RPMI8226 (cell line): ENCODE results near the gene ZNF350.
"Not testable (repeated sequence)": the region's sequence is repeated elsewhere in the genome, so short reads cannot be mapped to it uniquely, and the experiment has no call there.

Experiments used
- DNase-seq: peaks from one replicate; pipeline ENCODE4 v3.0.0-alpha.2; 2015

The ZNF350 gene

DNA sequence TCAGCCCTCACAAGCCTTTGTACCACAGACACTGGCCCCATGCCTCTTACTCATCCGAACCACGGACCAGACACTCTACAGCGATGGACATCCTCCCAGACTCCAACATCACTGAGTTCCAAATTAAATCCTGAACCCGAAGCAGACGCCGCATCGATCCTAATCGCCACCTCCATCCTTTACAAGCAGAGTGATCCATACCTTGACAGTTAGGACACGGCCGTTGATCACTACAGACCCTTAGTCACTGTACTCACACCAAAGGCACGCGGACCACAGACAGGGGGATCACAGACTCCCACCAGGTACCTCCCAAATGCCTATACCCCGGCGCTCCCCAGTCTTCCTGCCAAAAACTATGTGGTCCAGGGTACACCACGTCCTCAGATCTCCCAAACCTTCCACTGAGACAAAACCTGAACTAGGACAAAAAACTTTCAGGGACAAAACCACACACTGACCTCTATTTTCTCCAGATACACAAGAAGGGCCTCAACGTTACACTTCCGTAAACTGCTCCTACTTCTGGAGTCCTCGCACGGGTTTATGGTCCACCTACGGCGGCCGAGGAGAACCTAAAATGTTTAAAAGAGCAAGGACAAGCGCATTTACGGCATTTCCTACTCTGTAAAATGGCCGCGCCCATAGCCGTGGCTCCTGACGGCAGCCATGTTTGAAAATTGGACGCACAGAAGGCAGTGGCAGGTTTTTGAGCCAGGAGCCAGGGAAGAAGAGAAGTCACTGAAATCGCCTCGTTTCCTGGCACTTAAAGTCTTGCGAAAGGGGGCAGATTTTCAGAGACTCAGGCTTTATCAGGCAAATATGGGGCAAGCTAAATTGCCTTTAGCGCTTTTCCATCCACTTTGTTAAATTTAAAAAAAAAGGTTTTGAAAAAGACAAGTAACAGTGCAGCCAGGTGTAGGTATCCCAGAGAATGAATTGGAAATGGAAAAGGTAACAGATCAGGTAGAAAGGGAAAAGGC lies at the start of gene ZNF350:
Gene ZNF350 (minus strand): TSS at position 532 of the 983 bp plus-strand sequence. CDS start 12,480 bp downstream, outside the sequence.
- peak; percentile 95 for DNase-seq

DNA sequence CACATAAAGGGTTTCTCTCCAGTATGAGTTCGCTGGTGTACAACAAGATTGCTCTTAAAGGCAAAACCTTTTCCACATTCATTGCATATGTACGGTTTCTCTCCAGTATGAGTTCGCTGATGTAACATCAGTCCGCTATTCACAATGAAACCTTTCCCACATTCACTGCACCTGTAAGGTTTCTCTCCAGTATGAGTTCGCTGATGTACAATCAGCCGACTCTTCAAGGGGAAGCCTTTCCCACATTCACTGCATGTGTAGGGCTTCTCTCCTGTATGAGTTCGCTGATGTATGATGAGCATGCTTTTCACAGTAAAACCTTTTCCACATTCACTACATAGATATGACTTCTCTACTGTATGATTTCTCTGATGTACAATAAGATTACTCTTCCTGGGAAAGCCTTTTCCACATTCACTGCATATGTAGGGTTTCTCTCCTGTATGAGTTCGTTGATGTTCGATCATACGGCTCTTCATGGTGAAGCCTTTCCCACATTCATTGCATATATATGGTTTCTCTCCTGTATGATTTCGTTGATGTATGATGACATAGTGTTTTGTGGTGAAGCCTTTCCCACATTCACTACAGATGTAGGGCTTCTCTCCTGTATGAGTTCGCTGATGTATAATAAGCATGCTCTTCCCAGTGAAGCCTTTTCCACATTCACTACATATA lies 47.5 kb upstream of the ZNF350 start:
- DNase-seq = no peak

DNA sequence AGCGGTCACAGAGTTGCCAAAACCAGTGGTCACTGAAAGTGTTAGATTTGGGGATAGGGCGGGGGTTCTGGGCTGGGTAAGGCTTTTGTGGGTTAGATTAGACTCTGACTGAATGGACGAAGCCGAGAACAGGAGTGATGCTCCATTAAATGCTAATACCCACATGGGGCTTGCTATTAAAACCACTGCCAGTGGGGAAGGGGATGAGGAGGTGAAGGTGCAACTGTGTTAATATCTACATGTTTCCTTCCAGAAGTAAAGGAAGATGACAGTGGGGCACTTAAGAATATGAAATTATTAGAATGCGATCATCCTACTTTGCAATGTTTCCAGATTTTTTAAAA lies 42.1 kb upstream of the ZNF350 start:
- no peak for DNase-seq

DNA sequence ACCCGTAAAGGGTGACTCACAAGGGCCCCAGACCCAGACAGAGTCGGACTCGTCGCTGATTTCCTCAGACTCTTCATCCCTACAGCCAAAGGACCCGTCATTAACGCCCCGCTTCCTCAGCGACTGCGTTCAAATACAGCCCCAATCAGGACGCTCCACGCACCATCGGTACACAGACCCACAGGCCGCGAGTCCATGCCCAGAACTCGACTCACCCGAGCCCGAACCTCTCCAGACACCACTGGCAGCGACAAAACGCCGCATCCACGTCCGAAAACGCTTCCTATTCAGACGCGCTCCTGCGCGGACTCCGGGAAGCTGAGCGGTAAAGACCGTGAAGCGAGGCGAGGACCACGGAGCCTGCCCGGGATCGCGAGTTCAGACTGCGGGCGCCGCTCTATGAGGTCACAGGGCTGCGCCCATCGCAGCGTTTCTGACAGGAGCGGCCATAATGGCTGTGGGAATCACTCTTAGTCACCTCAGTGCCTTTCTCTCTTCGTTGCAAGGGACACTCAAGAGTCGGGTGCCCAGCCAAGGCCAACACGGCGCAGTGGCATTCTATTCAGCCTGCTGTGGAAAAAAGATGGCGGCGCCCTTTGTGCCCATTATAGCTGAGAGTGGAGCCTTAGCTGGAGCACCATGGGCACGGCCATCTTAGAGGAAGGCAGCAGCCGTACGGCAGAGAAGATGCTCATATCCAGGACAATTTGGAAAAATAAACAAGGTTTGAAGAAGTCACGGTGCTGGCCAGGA lies 41.6 kb upstream of the ZNF350 start, which contains the start of gene ZNF614:
Gene ZNF614 (minus strand): TSS at position 353 of the 753 bp plus-strand sequence. CDS start 2,634 bp downstream, outside the sequence.
- peak; percentile 88 for DNase-seq

DNA sequence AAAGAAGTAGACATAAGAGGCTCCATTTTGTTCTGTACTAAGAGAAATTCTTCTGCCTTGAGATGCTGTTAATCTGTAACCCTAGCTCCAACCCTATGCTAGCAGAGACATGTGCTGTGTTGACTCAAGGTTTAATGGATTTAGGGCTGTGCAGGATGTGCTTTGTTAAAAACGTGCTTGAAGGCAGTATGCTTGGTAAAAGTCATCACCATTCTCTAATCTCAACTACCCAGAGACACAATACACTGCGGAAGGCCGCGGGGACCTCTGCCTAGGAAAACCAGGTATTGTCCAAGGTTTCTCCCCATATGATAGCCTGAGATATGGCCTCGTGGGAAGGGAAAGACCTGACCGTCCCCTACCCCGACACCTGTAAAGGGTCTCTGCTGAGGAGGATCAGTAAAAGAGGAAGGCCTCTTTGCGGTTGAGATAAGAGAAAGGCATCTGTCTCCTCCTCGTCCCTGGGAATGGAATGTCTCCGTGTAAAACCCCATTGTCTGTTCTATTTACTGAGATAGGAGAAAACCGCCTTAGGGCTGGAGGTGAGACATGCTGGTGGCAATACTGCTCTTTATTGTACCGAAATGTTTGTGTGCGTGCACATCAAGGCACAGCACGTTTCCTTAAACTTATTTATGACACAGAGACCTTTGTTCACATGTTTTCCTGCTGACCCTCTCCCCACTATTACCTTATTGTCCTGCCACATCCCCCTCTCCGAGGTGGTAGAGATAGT lies 39.8 kb upstream of the ZNF350 start:
- DNase-seq = not testable (repeated sequence)

DNA sequence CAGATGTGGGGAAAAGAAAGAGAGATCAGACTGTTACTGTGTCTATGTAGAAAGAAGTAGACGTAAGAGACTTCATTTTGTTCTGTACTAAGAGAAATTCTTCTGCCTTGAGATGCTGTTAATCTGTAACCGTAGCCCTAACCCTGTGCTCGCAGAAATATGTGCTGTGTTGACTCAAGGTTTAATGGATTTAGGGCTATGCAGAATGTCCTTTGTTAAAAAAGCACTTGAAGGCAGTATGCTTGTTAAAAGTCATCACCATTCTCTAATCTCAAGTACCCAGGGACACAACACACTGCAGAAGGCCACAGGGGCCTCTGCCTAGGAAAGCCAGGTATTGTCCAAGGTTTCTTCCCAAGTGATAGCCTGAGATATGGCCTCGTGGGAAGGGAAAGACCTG lies 37.8 kb upstream of the ZNF350 start:
- not testable (repeated sequence) for DNase-seq

DNA sequence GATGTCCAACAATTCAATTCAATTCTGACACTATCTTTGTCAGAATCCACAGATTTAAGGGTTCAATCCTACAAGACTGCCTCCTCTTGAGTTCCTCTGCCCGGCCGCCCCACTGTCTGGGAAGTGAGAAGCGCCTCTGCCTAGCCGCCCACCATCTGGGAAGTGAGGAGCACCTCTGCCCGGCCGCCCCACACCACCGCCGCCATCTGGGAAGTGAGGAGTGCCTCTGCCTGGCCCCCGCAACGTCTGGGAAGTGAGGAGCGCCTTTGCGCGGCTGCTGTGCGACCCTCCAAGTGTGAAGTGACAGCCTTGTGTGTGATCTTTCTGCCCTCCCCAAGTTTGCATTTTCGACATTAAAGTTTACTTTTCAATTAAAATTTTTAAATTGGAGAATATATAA lies 35.6 kb upstream of the ZNF350 start:
- no peak for DNase-seq

DNA sequence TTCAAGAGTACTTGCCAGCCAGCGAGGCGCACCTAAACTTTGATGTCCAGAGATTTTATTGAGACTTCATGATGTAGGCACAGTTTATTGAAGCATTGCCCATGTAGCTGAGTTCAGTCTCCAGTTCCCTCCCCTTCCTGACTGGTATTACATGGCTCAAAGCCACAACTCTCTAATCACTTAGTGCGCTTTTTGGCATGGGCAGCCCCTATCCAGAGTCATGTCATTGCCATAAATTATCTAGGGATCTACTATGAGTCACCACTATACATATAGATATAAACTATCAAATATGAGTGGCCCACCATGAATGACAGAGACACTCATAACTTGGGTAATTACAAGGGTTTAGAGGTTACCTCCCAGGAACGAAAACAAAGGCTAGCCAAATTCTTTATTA lies 33.9 kb upstream of the ZNF350 start:
- no peak for DNase-seq

DNA sequence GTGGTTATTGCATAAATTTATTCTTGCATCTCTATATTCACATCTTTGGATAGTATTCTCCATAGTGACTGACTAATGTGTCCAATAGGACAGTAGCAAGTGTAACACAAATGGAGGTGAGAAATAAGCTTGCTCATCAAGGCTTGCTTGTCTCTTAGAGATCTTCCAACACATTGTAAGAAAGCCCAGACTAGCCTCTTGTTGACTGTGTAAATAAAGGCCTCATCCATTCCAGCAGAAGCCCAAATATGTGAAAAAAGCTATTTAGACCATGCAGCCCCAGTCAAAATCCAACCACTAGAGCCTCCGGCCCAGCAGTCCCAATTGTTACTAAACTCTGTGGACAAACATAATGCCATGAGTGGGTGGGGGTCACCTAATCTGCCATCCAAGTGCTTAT lies 24.0 kb upstream of the ZNF350 start:
- no peak for DNase-seq

DNA sequence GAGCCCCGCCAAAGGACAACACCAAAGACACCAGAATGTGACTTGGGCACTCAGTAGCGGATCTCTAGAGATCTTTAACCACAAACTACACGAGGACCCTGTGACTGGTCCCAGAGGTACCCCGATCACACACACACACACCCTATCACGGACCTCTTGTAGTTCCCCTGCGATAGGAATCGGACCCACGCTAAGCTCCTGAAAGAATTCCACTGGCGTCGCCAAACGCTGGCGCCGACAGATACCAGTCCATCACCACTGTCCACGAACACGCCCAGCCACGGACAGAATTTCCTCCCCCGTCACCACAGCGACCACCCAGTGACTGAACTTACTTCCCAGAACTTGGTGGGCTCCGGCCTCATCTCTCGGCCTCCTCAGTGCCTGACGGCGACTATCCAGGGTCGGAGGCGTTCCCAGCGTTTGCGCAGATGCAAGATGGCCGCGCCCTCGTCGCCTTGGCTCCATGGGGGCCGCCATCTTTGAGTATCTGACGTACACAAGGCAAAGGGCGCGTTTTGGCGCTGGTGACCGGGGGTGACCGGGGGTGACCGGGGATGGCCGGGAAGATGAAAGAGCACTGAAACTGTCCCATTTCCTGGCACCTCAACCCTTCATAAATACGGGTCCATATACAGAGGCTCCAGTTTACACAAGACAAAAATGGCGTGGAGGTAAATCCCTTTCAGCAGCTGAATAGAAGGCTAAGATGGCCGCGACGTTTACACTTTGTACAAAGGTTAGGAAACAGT lies 21.3 kb upstream of the ZNF350 start, which contains the start of gene ZNF615:
Gene ZNF615 (minus strand): TSS at position 406 of the 752 bp plus-strand sequence. CDS start 4,500 bp downstream, outside the sequence.
- DNase-seq = peak; percentile 90

DNA sequence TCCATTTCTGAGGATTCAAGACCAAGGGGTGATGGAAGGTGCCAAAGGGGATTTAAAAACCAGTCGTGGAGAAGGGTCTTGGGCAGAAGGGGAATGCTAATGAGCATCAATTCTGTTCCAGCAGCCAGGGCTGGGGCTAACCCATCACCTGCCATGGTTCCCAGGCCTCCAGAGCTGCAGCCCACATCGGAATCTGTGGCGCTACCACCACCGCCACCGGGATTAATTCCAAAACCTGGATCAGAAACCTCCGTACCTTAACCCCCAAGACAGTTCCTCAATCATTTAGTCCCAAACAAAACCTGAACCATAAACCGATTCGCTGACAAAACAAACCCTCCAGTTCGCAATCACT lies 20.8 kb upstream of the ZNF350 start:
- no peak for DNase-seq

DNA sequence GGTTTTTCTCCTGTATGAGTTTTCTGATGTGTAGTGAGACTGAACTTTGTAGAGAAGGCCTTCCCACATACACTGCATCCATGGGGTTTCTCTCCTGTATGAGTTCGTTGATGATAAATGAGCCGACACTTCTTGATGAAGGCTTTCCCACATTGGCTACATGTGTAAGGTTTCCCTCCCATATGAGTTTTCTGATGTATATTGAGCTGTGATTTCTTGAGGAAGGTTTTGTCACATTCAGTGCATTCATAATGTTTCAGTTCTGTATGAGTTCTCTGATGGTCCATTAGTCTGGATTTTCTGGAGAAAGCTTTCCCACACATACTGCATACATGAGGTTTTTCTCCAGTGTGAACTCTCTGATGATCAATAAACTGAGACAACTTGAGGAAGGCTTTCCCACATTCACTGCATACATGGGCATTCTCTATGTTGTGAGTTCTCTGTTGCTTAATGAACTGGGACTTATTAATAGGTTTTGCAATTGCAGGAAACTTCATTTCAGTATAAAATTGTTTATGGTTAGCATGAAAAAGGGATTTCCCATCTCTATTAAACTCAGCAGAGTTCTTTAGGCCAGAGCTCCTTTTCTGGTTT lies 7.5 kb upstream of the ZNF350 start:
- no peak for DNase-seq

DNA sequence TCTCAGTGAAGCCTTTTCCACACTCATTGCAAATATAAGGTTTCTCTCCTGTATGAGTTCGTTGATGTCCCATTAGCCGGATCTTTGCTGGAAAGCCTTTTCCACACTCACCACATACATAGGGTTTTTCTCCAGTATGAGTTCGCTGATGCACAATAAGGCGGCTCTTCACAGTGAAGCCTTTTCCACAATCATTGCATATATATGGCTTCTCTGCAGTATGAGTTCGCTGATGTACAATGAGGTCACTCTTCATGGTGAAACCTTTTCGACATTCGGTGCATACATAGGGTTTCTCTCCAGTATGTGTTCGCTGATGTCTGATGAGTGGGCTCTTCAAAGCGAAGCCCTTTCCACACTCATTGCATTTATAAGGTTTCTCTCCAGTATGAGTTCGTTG lies 6.8 kb upstream of the ZNF350 start:
- DNase-seq = no peak

DNA sequence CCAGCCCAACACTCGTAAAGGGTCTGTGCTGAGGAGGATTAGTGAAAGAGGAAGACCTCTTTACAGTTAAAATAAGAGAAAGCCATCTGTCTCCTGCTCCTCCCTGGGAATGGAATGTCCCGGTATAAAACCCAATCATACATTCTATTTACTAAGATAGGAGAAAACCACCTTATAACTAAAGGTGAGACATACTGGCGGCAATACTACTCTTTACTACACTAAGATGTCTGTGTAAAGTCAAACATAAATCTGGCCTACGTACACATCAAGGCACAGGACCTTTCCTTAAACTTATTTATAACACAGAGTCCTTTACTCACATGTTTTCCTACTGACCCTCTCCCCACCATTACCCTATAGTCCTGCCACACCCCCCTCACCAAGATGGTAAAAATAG lies 3.3 kb downstream of the ZNF350 start:
- no peak for DNase-seq

DNA sequence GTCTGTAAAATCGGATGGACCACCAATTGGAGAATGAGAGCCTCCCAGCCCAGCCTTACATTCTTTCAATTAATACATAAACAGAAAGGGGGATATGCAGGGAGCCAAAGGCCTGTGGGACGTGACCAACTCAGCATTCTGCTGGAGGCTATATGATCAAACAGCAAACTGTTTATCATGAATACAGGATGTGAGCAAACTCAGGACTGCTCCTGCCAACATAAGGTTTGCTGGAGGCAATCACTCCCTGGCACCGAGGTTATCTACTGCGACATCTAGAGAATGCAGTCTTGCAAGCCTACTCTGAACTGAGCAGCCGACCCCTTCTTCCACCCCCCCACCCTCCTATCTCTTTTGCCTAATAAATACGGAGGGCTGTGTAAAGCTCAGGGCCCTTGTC lies 5.7 kb downstream of the ZNF350 start:
- DNase-seq = not testable (repeated sequence)

DNA sequence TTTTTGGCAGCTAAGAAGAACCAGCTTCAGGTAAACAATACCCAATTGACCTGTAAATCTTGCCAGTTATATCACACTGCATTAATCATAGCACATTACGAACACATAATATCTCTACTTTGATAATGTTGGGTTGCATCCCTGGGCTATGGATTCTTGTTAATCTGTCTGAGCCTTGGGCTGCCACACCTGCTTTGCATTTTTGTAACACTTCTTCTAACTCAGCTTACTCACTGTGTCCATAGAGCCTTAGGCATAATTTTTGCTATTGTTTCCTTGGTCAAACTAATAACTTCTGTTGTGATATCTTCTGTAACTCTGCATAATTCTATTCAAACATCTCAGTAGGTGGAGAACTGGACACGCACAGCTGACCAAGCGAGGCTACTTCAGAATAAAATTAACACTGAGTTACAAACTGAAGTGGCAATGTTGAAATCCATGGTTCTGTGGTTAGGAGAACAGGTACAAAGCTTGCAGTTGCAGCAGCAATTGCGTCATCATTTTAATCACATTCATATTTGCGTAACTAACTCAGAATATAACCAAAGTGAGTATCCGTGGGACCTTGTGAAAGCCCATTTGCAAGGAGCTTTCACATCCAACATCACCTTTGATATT lies 6.4 kb downstream of the ZNF350 start:
- no peak for DNase-seq

DNA sequence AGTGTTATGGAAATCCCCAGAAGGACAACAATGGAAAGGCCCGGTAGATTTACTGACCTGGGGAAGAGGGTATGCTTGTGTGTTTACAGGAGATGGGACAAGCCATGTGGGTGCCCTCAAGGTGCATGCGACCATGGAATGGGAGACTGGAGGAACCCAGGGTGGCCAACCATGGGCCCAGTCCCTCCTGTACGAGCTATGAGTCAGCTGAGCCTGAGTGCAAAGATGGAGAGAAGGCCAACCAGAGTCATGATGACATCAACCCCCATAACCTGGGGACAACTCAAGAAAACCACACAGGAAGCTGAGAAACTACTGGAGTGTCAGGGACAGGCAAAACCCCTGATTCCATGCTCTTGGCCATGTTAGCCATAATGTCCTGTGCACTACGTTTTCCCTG lies 7.8 kb downstream of the ZNF350 start:
- DNase-seq = no peak

DNA sequence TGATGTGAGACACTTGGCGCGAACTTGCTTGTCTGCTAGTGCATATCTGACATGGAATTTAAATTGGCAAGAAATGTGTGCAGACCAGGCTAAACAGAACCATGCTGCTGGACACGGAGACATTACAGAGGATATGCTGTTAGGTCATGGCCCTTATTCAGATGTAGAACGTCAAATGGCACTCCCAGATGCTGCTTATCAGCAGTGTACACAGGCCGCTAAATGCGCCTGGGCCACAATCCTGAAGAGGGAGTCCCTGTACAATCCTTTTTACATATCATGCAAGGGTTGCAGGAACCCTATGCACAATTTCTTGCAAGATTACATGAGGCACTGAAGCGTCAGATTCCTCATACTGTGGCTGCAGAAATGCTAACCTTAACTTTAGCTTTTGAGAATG lies 9.3 kb downstream of the ZNF350 start:
- no peak for DNase-seq

DNA sequence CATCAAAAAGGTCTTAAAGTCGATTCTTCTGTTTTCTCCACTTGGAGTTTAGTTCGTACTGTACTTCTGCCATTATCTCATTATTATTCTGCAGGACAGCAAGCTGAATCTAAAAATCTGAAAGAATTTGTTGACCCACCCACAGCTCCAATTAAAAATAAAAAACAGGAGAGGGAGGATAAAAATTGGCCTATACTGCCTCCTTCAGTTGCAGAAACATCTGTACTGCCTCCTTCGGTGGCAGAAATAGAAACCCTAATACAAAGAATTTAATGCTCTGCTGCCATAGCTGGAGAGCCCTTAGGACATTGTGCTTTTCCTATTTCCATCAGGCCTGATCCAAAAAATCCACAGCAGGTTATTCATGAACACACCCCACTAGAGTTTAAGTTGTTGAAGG lies 9.8 kb downstream of the ZNF350 start:
- DNase-seq = no peak

DNA sequence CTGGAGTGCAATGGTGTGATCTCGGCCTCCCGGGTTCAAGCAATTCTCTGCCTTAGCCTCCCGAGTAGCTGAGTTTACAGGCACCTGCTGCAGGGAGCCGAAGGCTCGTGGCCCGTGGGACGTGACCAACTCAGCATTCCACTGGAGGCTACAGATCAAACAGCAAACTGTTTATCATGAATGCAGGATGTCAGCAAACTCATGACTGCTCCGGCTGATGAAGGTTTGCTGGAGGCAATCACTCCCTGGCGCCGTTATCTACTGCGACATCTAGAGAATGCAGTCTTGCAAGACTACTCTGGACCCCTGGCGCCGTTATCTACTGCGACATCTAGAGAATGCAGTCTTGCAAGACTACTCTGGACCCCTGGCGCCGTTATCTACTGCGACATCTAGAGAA lies 10.9 kb downstream of the ZNF350 start:
- not testable (repeated sequence) for DNase-seq

DNA sequence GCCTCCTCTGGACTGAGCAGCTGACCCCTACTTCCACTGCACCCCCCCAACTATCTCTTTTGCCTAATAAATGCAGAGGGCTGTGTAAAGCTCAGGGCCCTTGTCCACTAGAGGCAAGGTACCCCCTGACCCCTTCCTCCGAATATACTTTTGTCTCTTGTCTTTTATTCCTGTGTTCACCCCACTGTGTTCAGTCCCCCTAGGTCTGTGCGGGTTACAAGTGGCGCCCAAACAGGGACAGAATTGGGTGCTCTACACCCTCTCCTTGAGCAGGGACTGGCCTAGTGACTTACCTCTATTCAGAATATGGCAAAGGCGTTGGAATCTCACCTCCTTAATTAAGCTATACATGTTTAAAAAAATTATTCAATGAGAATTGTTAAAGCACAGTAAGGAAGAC lies 15.0 kb downstream of the ZNF350 start:
- DNase-seq = peak; percentile 14
